Liver (tissue), 9 donors: Measurements from ENCODE around the gene DOCK2. TPM values are rescaled to one million over a fixed set of nuclear protein-coding genes. Genes with fewer than 3 reads are reported as not detected.

ENCODE experiments used
- DNase-seq: peaks from one replicate; pipeline ENCODE4 v3.0.0-alpha.2; 2017; ENCODE audit warnings: low spot score
- H3K27ac ChIP-seq, 2 donors: one replicate each; pipeline ENCODE4 v1.7.0; 2013; ENCODE audit warnings: inconsistent platforms in 2 of 2, low read length in 2 of 2, control low read depth in 1 of 2, low read depth in 1 of 2, mild to moderate bottlenecking in 1 of 2
- H3K27me3 ChIP-seq, 4 donors: one replicate each; pipeline versions ENCODE4 v1.6.1 to v1.7.0; 2013; ENCODE audit warnings: low read length in 3 of 4, inconsistent platforms in 1 of 4, mild to moderate bottlenecking in 1 of 4, moderate library complexity in 1 of 4; ENCODE audit not compliant: control insufficient read depth in 4 of 4, insufficient read depth in 4 of 4
- H3K36me3 ChIP-seq, 4 donors: one replicate each; pipeline versions ENCODE4 v1.6.1 to v1.7.0; 2013; ENCODE audit warnings: low read length in 3 of 4, mild to moderate bottlenecking in 3 of 4, low read depth in 1 of 4, moderate library complexity in 1 of 4; ENCODE audit not compliant: control insufficient read depth in 4 of 4, insufficient read depth in 3 of 4
- H3K4me1 ChIP-seq, 4 donors: one replicate each; pipeline versions ENCODE4 v1.6.1 to v1.7.0; 2013; ENCODE audit warnings: low read length in 3 of 4, mild to moderate bottlenecking in 3 of 4, moderate library complexity in 1 of 4; ENCODE audit not compliant: control insufficient read depth in 4 of 4, insufficient read depth in 4 of 4
- H3K4me3 ChIP-seq, 3 donors: one replicate each; pipeline versions ENCODE4 v1.6.1 to v1.7.0; 2013; ENCODE audit warnings: low read length in 3 of 3, control low read depth in 1 of 3, low read depth in 1 of 3, mild to moderate bottlenecking in 1 of 3
- H3K9ac ChIP-seq, 2 donors: one replicate each; pipeline ENCODE4 v1.7.0; 2013; ENCODE audit warnings: low read length in 2 of 2, mild to moderate bottlenecking in 2 of 2, moderate library complexity in 2 of 2, control low read depth in 1 of 2, low read depth in 1 of 2
- H3K9me3 ChIP-seq, 4 donors: one replicate each; pipeline versions ENCODE4 v1.6.1 to v1.7.0; 2013; ENCODE audit warnings: low read length in 3 of 4; ENCODE audit not compliant: control insufficient read depth in 4 of 4
- EGR1 ChIP-seq, 2 donors: IDR thresholded peaks; 2 replicates each; pipeline ENCODE4 v1.6.1; 2016 to 2018; ENCODE audit warnings: antibody characterized with exemption in 2 of 2, low read depth in 2 of 2
- FOXA1 ChIP-seq: IDR thresholded peaks from 2 replicates; pipeline ENCODE4 v1.6.1; 2016; ENCODE audit warnings: antibody characterized with exemption
- GABPA ChIP-seq, 2 donors: IDR thresholded peaks in 1 of 2; conservative IDR thresholded peaks in 1 of 2; 2 replicates each; pipeline ENCODE4 v1.6.1; 2016; ENCODE audit warnings: antibody characterized with exemption in 2 of 2, mild to moderate bottlenecking in 1 of 2, moderate library complexity in 1 of 2
- HNF4G ChIP-seq: IDR thresholded peaks from 2 replicates; pipeline ENCODE4 v1.6.1; 2016; ENCODE audit warnings: antibody characterized with exemption
- JUND ChIP-seq, 2 donors: IDR thresholded peaks; 2 replicates each; pipeline ENCODE4 v1.6.1; 2016; ENCODE audit warnings: antibody characterized with exemption in 2 of 2
- NR2F2 ChIP-seq: IDR thresholded peaks from 2 replicates; pipeline ENCODE4 v1.6.1; 2016; ENCODE audit warnings: antibody characterized with exemption
- RAD21 ChIP-seq, 2 donors: IDR thresholded peaks; 2 replicates each; pipeline ENCODE4 v1.6.1; 2016; ENCODE audit warnings: antibody characterized with exemption in 2 of 2, mild to moderate bottlenecking in 2 of 2
- RXRA ChIP-seq, 2 donors: IDR thresholded peaks; 2 replicates each; pipeline ENCODE4 v1.6.1; 2017 to 2018; ENCODE audit warnings: antibody characterized with exemption in 2 of 2, mild to moderate bottlenecking in 1 of 2
- SP1 ChIP-seq: IDR thresholded peaks from 2 replicates; pipeline ENCODE4 v1.6.1; 2018; ENCODE audit warnings: antibody characterized with exemption, mild to moderate bottlenecking
- TAF1 ChIP-seq: conservative IDR thresholded peaks from 2 replicates; pipeline ENCODE4 v1.6.1; 2016; ENCODE audit warnings: antibody characterized with exemption, mild to moderate bottlenecking
- YY1 ChIP-seq: IDR thresholded peaks from 2 replicates; pipeline ENCODE4 v1.6.1; 2016; ENCODE audit warnings: antibody characterized with exemption, mild to moderate bottlenecking
- WGBS: extraction: QIAGEN DNeasy Blood & Tissue Kit; methylation state at CpG from one replicate; pipeline ENCODE4 v1.1.7; 2013; 5-methylcytosine and 5-hydroxymethylcytosine counted together
- polyA plus RNA-seq, 2 donors: library from polyadenylated mRNA; stranded (reverse) in 1 of 2; unstranded in 1 of 2; fragments of 200-250 nt in 1 of 2; fragments of >200 nt in 1 of 2; fragmentation: Nextera tagmentation in 1 of 2; extraction: Ambion mirVana in 1 of 2; gene quantifications; one replicate each; pipeline versions ENCODE4 v1.2.1 to v1.2.3, GENCODE V29; 2013 to 2015
- total RNA-seq, 2 donors: library from RNA; depleted of rRNA; stranded (reverse); fragments of >200 nt; gene quantifications; one replicate each; pipeline ENCODE4 v1.2.3, GENCODE V29; 2014
- TF ChIP-seq, protein P1 (sequence below): IDR thresholded peaks from 2 replicates; pipeline ENCODE4 v1.6.1; 2016; ENCODE audit warnings: antibody characterized with exemption, mild to moderate bottlenecking
- TF ChIP-seq, protein P2 (sequence below): IDR thresholded peaks from 2 replicates; pipeline ENCODE4 v1.6.1; 2016; ENCODE audit warnings: antibody characterized with exemption
- TF ChIP-seq, protein P3 (sequence below): IDR thresholded peaks from 2 replicates; pipeline ENCODE4 v1.6.1; 2016; ENCODE audit warnings: antibody characterized with exemption
- TF ChIP-seq, protein P4 (sequence below): IDR thresholded peaks from 2 replicates; pipeline ENCODE4 v1.6.1; 2016; ENCODE audit warnings: antibody characterized with exemption
- donor health status: healthy.
- donor health status: healthy.
- donor health status: healthy.
- donor health status: healthy.
- donor health status: healthy.

Gene DOCK2
- total and polyA plus RNA-seq, 4 donors: 2.3 to 26.6 (median 8.2) TPM

DNA sequence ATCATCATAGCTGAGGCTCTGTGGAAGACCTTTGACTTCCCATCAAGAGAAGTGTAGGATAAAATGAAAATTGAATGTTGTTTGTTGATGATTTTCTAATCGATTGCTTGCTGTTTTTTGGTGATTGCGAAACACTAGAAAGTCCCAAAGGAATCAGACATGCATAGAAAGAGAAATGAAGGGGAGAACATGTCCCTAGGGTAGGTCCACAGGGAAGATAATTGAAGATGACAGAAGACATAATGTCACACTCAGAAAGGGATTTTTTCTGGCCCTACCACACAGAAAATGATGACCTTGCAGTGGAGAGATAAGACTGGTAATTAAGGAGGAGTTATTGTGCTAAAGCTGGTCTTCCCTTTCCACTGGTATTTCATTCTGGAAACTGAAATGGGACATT lies 280.4 kb downstream of the DOCK2 start:
- H3K9me3 ChIP-seq: no peaks in the 10 kb centered on the region
- WGBS: 76% methylated on average over 2 of the region's 2 CpGs
- H3K9ac ChIP-seq: no peak overlapping the region
- H3K4me3 ChIP-seq: no peak overlapping the region
- H3K36me3 ChIP-seq: no peaks in the 10 kb centered on the region
- DNase-seq: no peak
- no peaks in the 10 kb centered on the region for H3K27me3 ChIP-seq
- H3K4me1 ChIP-seq: no peaks in the 10 kb centered on the region
- TF ChIP-seq FOXA1: no peak
- TF ChIP-seq HNF4G: no peak
- TF ChIP-seq, protein P1, sequence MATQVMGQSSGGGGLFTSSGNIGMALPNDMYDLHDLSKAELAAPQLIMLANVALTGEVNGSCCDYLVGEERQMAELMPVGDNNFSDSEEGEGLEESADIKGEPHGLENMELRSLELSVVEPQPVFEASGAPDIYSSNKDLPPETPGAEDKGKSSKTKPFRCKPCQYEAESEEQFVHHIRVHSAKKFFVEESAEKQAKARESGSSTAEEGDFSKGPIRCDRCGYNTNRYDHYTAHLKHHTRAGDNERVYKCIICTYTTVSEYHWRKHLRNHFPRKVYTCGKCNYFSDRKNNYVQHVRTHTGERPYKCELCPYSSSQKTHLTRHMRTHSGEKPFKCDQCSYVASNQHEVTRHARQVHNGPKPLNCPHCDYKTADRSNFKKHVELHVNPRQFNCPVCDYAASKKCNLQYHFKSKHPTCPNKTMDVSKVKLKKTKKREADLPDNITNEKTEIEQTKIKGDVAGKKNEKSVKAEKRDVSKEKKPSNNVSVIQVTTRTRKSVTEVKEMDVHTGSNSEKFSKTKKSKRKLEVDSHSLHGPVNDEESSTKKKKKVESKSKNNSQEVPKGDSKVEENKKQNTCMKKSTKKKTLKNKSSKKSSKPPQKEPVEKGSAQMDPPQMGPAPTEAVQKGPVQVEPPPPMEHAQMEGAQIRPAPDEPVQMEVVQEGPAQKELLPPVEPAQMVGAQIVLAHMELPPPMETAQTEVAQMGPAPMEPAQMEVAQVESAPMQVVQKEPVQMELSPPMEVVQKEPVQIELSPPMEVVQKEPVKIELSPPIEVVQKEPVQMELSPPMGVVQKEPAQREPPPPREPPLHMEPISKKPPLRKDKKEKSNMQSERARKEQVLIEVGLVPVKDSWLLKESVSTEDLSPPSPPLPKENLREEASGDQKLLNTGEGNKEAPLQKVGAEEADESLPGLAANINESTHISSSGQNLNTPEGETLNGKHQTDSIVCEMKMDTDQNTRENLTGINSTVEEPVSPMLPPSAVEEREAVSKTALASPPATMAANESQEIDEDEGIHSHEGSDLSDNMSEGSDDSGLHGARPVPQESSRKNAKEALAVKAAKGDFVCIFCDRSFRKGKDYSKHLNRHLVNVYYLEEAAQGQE: no peak
- TF ChIP-seq, protein P2, sequence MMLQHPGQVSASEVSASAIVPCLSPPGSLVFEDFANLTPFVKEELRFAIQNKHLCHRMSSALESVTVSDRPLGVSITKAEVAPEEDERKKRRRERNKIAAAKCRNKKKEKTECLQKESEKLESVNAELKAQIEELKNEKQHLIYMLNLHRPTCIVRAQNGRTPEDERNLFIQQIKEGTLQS: no peak
- TF ChIP-seq, protein P3, sequence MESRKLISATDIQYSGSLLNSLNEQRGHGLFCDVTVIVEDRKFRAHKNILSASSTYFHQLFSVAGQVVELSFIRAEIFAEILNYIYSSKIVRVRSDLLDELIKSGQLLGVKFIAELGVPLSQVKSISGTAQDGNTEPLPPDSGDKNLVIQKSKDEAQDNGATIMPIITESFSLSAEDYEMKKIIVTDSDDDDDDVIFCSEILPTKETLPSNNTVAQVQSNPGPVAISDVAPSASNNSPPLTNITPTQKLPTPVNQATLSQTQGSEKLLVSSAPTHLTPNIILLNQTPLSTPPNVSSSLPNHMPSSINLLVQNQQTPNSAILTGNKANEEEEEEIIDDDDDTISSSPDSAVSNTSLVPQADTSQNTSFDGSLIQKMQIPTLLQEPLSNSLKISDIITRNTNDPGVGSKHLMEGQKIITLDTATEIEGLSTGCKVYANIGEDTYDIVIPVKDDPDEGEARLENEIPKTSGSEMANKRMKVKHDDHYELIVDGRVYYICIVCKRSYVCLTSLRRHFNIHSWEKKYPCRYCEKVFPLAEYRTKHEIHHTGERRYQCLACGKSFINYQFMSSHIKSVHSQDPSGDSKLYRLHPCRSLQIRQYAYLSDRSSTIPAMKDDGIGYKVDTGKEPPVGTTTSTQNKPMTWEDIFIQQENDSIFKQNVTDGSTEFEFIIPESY: no peak
- TF ChIP-seq SP1: no peak
- TF ChIP-seq NR2F2: no peak
- no peak for TF ChIP-seq TAF1
- TF ChIP-seq, protein P4, sequence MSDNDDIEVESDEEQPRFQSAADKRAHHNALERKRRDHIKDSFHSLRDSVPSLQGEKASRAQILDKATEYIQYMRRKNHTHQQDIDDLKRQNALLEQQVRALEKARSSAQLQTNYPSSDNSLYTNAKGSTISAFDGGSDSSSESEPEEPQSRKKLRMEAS: no peak
- no peak for TF ChIP-seq YY1
- no peak for TF ChIP-seq RXRA (IDR thresholded peaks at IDR 0.05)
- TF ChIP-seq RAD21 (IDR thresholded peaks at IDR 0.05): no peak
- no peak for TF ChIP-seq JUND (IDR thresholded peaks at IDR 0.05)
- no peak for TF ChIP-seq GABPA (IDR thresholded peaks at IDR 0.05 in 1 of 2, conservative IDR thresholded peaks at IDR 0.05 in 1 of 2)
- TF ChIP-seq EGR1 (IDR thresholded peaks at IDR 0.05; ENCODE audit: low read depth in 2 of 2): no peak
- no peak overlapping the region for H3K27ac ChIP-seq

DNA sequence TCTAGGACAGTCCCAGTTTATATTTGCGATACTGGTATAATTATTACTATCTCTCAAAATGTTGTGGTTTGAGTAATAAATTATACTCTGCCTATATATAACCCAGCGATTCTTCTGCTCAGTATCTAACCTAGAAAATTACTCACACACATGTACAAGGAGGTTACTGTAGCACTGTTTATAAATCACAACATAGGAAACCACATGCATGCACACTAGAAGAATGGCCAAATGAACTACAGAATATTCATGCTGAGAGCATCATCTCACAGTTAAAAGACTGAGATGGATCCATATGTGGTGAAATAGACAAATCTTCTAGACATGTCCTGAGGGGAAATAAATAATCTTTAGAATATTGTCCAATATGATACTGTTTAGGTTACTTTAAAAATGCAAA lies 281.2 kb downstream of the DOCK2 start:
- no peak overlapping the region for H3K4me3 ChIP-seq
- WGBS: 77% methylated on average over 2 of the region's 2 CpGs
- DNase-seq: no peak
- no peaks in the 10 kb centered on the region for H3K27me3 ChIP-seq
- TF ChIP-seq RXRA (IDR thresholded peaks at IDR 0.05) (no peak), TAF1 (no peak)
- TF ChIP-seq, protein P1: no peak
- TF ChIP-seq, protein P2: no peak
- H3K4me1 ChIP-seq: no peaks in the 10 kb centered on the region
- H3K9ac ChIP-seq: no peak overlapping the region
- no peaks in the 10 kb centered on the region for H3K9me3 ChIP-seq
- no peak overlapping the region for H3K27ac ChIP-seq
- H3K36me3 ChIP-seq: no peaks in the 10 kb centered on the region
